Measurements from ENCODE around the gene RHBDD1.

RHBDD1 gene

GRCh38 chr2:226959418-226959817 lies 123.6 kb downstream of the RHBDD1 start:
- Mint-ChIP-seq H3K4me3 (no peak overlapping the region), H3K9me3 (peaks cover 6 to 36% of the 10 kb centered on the region in 2 donors), H3K4me1 (no peaks in the 10 kb centered on the region)

GRCh38 chr2:226962176-226962773 lies 126.4 kb downstream of the RHBDD1 start:
- Mint-ChIP-seq H3K27ac (no peak overlapping the region), H3K27me3 (no peaks in the 10 kb centered on the region), H3K4me1 (no peaks in the 10 kb centered on the region), H3K9me3 (peaks cover 6 to 12% of the 10 kb centered on the region in 2 donors), H3K4me3 (no peak overlapping the region)
- DNase-seq (no peak), ATAC-seq (no peak)

More at GRCh38 chr2:226959418-226959817, 123.6 kb downstream of the RHBDD1 start:
- DNase-seq (no peak), ATAC-seq (no peak)
- Mint-ChIP-seq H3K27me3 (no peaks in the 10 kb centered on the region), H3K27ac (no peak overlapping the region)

- Mint-ChIP-seq H3K9me3 (peaks cover under 1% of the 10 kb centered on the region in 2 donors), H3K27me3 (no peaks in the 10 kb centered on the region), H3K27ac (no peak overlapping the region), H3K4me3 (no peak overlapping the region), H3K4me1 (no peaks in the 10 kb centered on the region)
- DNase-seq (no peak), ATAC-seq (no peak)
These were observed 127.7 kb downstream of the RHBDD1 start for GRCh38 chr2:226963528-226963927.

GRCh38 chr2:226965376-226965775 lies 129.5 kb downstream of the RHBDD1 start:
- Mint-ChIP-seq H3K4me3 (no peak overlapping the region), H3K27me3 (no peaks in the 10 kb centered on the region), H3K27ac (no peak overlapping the region), H3K4me1 (peaks cover 9% of the 10 kb centered on the region), H3K9me3 (no peaks in the 10 kb centered on the region)
- DNase-seq (no peak), ATAC-seq (no peak)

- Mint-ChIP-seq H3K27me3 (no peaks in the 10 kb centered on the region), H3K27ac (no peak overlapping the region)
- DNase-seq = no peak
These were observed 133.7 kb downstream of the RHBDD1 start for GRCh38 chr2:226969417-226970080.

GRCh38 chr2:226970362-226970761 lies 134.5 kb downstream of the RHBDD1 start:
- Mint-ChIP-seq H3K4me3 (peak overlapping the region in 1 of 2 donors; percentile 48), H3K9me3 (no peaks in the 10 kb centered on the region), H3K4me1 (peaks cover 40% of the 10 kb centered on the region), H3K27me3 (no peaks in the 10 kb centered on the region), H3K27ac (peak overlapping the region; percentile 42 to 47)
- no peak for ATAC-seq
- DNase-seq = no peak

More at GRCh38 chr2:226969417-226970080, 133.7 kb downstream of the RHBDD1 start:
- H3K9me3 Mint-ChIP-seq = no peaks in the 10 kb centered on the region
- no peak overlapping the region for H3K4me3 Mint-ChIP-seq
- H3K4me1 Mint-ChIP-seq = peaks cover 40% of the 10 kb centered on the region
- no peak for ATAC-seq

GRCh38 chr2:226971084-226971483 lies 135.2 kb downstream of the RHBDD1 start:
- Mint-ChIP-seq H3K4me3 (peak overlapping the region; percentile 49 to 61), H3K9me3 (no peaks in the 10 kb centered on the region), H3K27ac (peak overlapping the region in 1 of 2 donors; percentile 31), H3K27me3 (no peaks in the 10 kb centered on the region), H3K4me1 (peaks cover 40% of the 10 kb centered on the region)
- ATAC-seq (no peak), DNase-seq (no peak)

GRCh38 chr2:226971770-226972169 lies 135.9 kb downstream of the RHBDD1 start:
- H3K9me3 Mint-ChIP-seq = no peaks in the 10 kb centered on the region
- peak overlapping the region; percentile 27 to 52 for H3K4me3 Mint-ChIP-seq
- no peak for DNase-seq
- no peaks in the 10 kb centered on the region for H3K27me3 Mint-ChIP-seq
- no peak for ATAC-seq
- peaks cover 40% of the 10 kb centered on the region for H3K4me1 Mint-ChIP-seq
- no peak overlapping the region for H3K27ac Mint-ChIP-seq

GRCh38 chr2:226973816-226974215 lies 138.0 kb downstream of the RHBDD1 start:
- H3K4me1 Mint-ChIP-seq = peaks cover 47% of the 10 kb centered on the region
- no peak overlapping the region for H3K27ac Mint-ChIP-seq
- H3K27me3 Mint-ChIP-seq = no peaks in the 10 kb centered on the region
- H3K4me3 Mint-ChIP-seq = no peak overlapping the region
- DNase-seq = no peak
- ATAC-seq = no peak
- H3K9me3 Mint-ChIP-seq = no peaks in the 10 kb centered on the region

- no peaks in the 10 kb centered on the region for H3K9me3 Mint-ChIP-seq
- DNase-seq (no peak), ATAC-seq (no peak)
- no peaks in the 10 kb centered on the region for H3K27me3 Mint-ChIP-seq
- peaks cover 31% of the 10 kb centered on the region for H3K4me1 Mint-ChIP-seq
- no peak overlapping the region for H3K4me3 Mint-ChIP-seq
- peak overlapping the region in 1 of 2 donors; percentile 19 for H3K27ac Mint-ChIP-seq
These were observed 141.9 kb downstream of the RHBDD1 start for GRCh38 chr2:226977775-226978190.

- H3K27ac Mint-ChIP-seq = peak overlapping the region in 1 of 2 donors; percentile 19
- no peaks in the 10 kb centered on the region for H3K9me3 Mint-ChIP-seq
- DNase-seq = no peak
- peaks cover 26% of the 10 kb centered on the region for H3K4me1 Mint-ChIP-seq
- no peaks in the 10 kb centered on the region for H3K27me3 Mint-ChIP-seq
- ATAC-seq = no peak
- H3K4me3 Mint-ChIP-seq = no peak overlapping the region
These were observed 142.4 kb downstream of the RHBDD1 start for GRCh38 chr2:226978300-226978699.

GRCh38 chr2:226979004-226979403 lies 143.2 kb downstream of the RHBDD1 start:
- H3K4me3 Mint-ChIP-seq = no peak overlapping the region
- H3K9me3 Mint-ChIP-seq = no peaks in the 10 kb centered on the region
- H3K27ac Mint-ChIP-seq = no peak overlapping the region
- no peaks in the 10 kb centered on the region for H3K27me3 Mint-ChIP-seq
- ATAC-seq = no peak
- peaks cover 27% of the 10 kb centered on the region for H3K4me1 Mint-ChIP-seq
- DNase-seq = no peak

GRCh38 chr2:226981791-226982326 lies 146.0 kb downstream of the RHBDD1 start:
- H3K27ac Mint-ChIP-seq = no peak overlapping the region
- no peak for DNase-seq
- ATAC-seq = peak; percentile 65
- no peak overlapping the region for H3K4me3 Mint-ChIP-seq
- H3K27me3 Mint-ChIP-seq = no peaks in the 10 kb centered on the region
- H3K9me3 Mint-ChIP-seq = no peaks in the 10 kb centered on the region
- peaks cover 41% of the 10 kb centered on the region for H3K4me1 Mint-ChIP-seq

GRCh38 chr2:226983895-226984749 lies 148.3 kb downstream of the RHBDD1 start:
- H3K27me3 Mint-ChIP-seq = no peaks in the 10 kb centered on the region
- DNase-seq = no peak
- peak overlapping the region in 1 of 2 donors; percentile 27 for H3K27ac Mint-ChIP-seq
- H3K4me3 Mint-ChIP-seq = peak overlapping the region in 1 of 2 donors; percentile 20
- H3K9me3 Mint-ChIP-seq = no peaks in the 10 kb centered on the region
- peak; percentile 27 for ATAC-seq
- H3K4me1 Mint-ChIP-seq = peaks cover 34% of the 10 kb centered on the region

GRCh38 chr2:226984750-226985582 lies 149.1 kb downstream of the RHBDD1 start:
- H3K27me3 Mint-ChIP-seq = no peaks in the 10 kb centered on the region
- peaks cover 34% of the 10 kb centered on the region for H3K4me1 Mint-ChIP-seq
- H3K9me3 Mint-ChIP-seq = no peaks in the 10 kb centered on the region
- peak; percentile 95 for ATAC-seq
- peak overlapping the region in 1 of 2 donors; percentile 76 for H3K27ac Mint-ChIP-seq
- DNase-seq = peak; percentile 24 to 48
- peak overlapping the region in 1 of 2 donors; percentile 20 for H3K4me3 Mint-ChIP-seq

All from stimulated activated naive CD8-positive, alpha-beta T cell treated with anti-CD3 and anti-CD28 coated beads, Interleukin-15, amount 100 ng/mL, for 72 hours (primary cell).